Peyer's patch (tissue), 4 donors: ENCODE measurements around the gene PCBP3. TPM values are rescaled to one million over a fixed set of nuclear protein-coding genes. Genes with fewer than 3 reads are reported as not detected.

Experiments
- DNase-seq, 3 donors: peaks; one replicate each; pipeline ENCODE4 v3.0.0-alpha.2; 2017 to 2019
- H3K27ac ChIP-seq, 4 donors: fragments of 200-600 bp; sonication (generic); one replicate each; pipeline ENCODE4 v1.5.1; 2016 to 2019
- H3K27me3 ChIP-seq, 2 donors: fragments of 200-600 bp; sonication (generic); one replicate each; pipeline ENCODE4 v1.5.1; 2019
- H3K36me3 ChIP-seq, 3 donors: fragments of 200-600 bp; sonication (generic); one replicate each; pipeline ENCODE4 v1.5.1; 2016 to 2019
- H3K4me1 ChIP-seq, 4 donors: fragments of 200-600 bp; sonication (generic); one replicate each; pipeline ENCODE4 v1.5.1; 2016 to 2019
- H3K4me3 ChIP-seq, 4 donors: fragments of 200-600 bp; sonication (generic); 1 replicate in 3 of 4; 2 replicates in 1 of 4; pipeline ENCODE4 v1.5.1; 2016 to 2019; ENCODE audit warnings: mild to moderate bottlenecking in 1 of 4
- H3K9me3 ChIP-seq, 4 donors: fragments of 200-600 bp; sonication (generic); one replicate each; pipeline ENCODE4 v1.5.1; 2016 to 2019; ENCODE audit warnings: mild to moderate bottlenecking in 1 of 4
- CTCF ChIP-seq, 6 experiments: fragments of 450-650 bp in 4 of 6; fragments of 200-600 bp in 2 of 6; sonication (generic) in 1 of 6; IDR thresholded peaks; one replicate each; pipeline ENCODE4 v1.5.1; 2017 to 2019; ENCODE audit warnings: antibody characterized with exemption in 6 of 6, mild to moderate bottlenecking in 3 of 6, moderate library complexity in 1 of 6
- POLR2A ChIP-seq, 2 donors: fragments of 450-650 bp; IDR thresholded peaks; one replicate each; pipeline ENCODE4 v1.5.1; 2017; ENCODE audit warnings: antibody characterized with exemption in 2 of 2, mild to moderate bottlenecking in 2 of 2, moderate library complexity in 2 of 2
- total RNA-seq, 4 donors: library from RNA; depleted of rRNA; stranded (reverse); fragments of >200 nt; gene quantifications; one replicate each; pipeline ENCODE4 v1.1.0, GENCODE V29; 2016

Gene PCBP3
- total RNA-seq, 4 donors from 2014 or later: 1.1 to 6.0 (median 4.4) TPM; not detected in 1

GRCh38 chr21:45875881-45876280 is 232.4 kb downstream of the PCBP3 start:
- H3K36me3 ChIP-seq: no peaks in the 10 kb centered on the region
- no peak for DNase-seq
- H3K9me3 ChIP-seq: no peaks in the 10 kb centered on the region
- no peak for TF ChIP-seq POLR2A (IDR thresholded peaks at IDR 0.05)
- TF ChIP-seq CTCF (IDR thresholded peaks at IDR 0.05): no peak
- no peak overlapping the region for H3K4me3 ChIP-seq
- H3K4me1 ChIP-seq: peaks cover 0 to 3% (median 0%) of the 10 kb centered on the region in 4 donors
- no peaks in the 10 kb centered on the region for H3K27me3 ChIP-seq
- H3K27ac ChIP-seq: peak overlapping the region in 2 of 4 donors; percentile 17 to 32

GRCh38 chr21:45876381-45877170 is 233.1 kb downstream of the PCBP3 start:
- Histone ChIP-seq H3K9me3 (no peaks in the 10 kb centered on the region), H3K27ac (no peak overlapping the region), H3K36me3 (no peaks in the 10 kb centered on the region), H3K4me3 (no peak overlapping the region), H3K27me3 (no peaks in the 10 kb centered on the region), H3K4me1 (peaks cover 0 to 3% (median 0%) of the 10 kb centered on the region in 4 donors)
- peak in 1 of 3 donors; percentile 44 for DNase-seq
- TF ChIP-seq CTCF (IDR thresholded peaks at IDR 0.05) (no peak), POLR2A (IDR thresholded peaks at IDR 0.05) (no peak)

- H3K36me3 ChIP-seq: no peaks in the 10 kb centered on the region
- no peaks in the 10 kb centered on the region for H3K27me3 ChIP-seq
- no peak overlapping the region for H3K4me3 ChIP-seq
- DNase-seq: no peak
- no peak overlapping the region for H3K27ac ChIP-seq
- H3K4me1 ChIP-seq: peaks cover 0 to 3% (median 0%) of the 10 kb centered on the region in 4 donors
- H3K9me3 ChIP-seq: no peaks in the 10 kb centered on the region
- TF ChIP-seq POLR2A (IDR thresholded peaks at IDR 0.05) (no peak), CTCF (IDR thresholded peaks at IDR 0.05) (no peak)
These were observed 233.6 kb downstream of the PCBP3 start for GRCh38 chr21:45877171-45877438.

- TF ChIP-seq POLR2A (IDR thresholded peaks at IDR 0.05) (no peak), CTCF (IDR thresholded peaks at IDR 0.05) (no peak)
- DNase-seq: peak in 1 of 3 donors; percentile 18
- no peak overlapping the region for H3K4me3 ChIP-seq
- H3K36me3 ChIP-seq: no peaks in the 10 kb centered on the region
- H3K4me1 ChIP-seq: peaks cover 0 to 3% (median 0%) of the 10 kb centered on the region in 4 donors
- no peaks in the 10 kb centered on the region for H3K27me3 ChIP-seq
- no peak overlapping the region for H3K27ac ChIP-seq
- no peaks in the 10 kb centered on the region for H3K9me3 ChIP-seq
These were observed 234.4 kb downstream of the PCBP3 start for GRCh38 chr21:45877821-45878469.

GRCh38 chr21:45880097-45881068 is 236.9 kb downstream of the PCBP3 start:
- peaks cover 0 to 3% (median 0%) of the 10 kb centered on the region in 4 donors for H3K4me1 ChIP-seq
- DNase-seq: peak; percentile 66 to 87 (median 71)
- H3K27me3 ChIP-seq: no peaks in the 10 kb centered on the region
- no peak overlapping the region for H3K27ac ChIP-seq
- H3K4me3 ChIP-seq: no peak overlapping the region
- no peaks in the 10 kb centered on the region for H3K9me3 ChIP-seq
- H3K36me3 ChIP-seq: no peaks in the 10 kb centered on the region
- TF ChIP-seq POLR2A (IDR thresholded peaks at IDR 0.05) (no peak), CTCF (IDR thresholded peaks at IDR 0.05) (peak in 5 of 6 experiments; percentile 32 to 62 (median 48))
